ENCODE measurements around the gene TMIGD2. TPM values are rescaled to one million over a fixed set of nuclear protein-coding genes. Genes with fewer than 3 reads are reported as not detected.
A peak's percentile ranks its signal among the peaks of the same experiment; 100 is the strongest.
"Not testable (repeated sequence)": the region's sequence is repeated elsewhere in the genome, so short reads cannot be mapped to it uniquely, and the experiment has no call there.

TMIGD2 gene
- polyA plus RNA-seq, 4 donors = 1.2 to 6.2 (median 3.2) TPM

DNA sequence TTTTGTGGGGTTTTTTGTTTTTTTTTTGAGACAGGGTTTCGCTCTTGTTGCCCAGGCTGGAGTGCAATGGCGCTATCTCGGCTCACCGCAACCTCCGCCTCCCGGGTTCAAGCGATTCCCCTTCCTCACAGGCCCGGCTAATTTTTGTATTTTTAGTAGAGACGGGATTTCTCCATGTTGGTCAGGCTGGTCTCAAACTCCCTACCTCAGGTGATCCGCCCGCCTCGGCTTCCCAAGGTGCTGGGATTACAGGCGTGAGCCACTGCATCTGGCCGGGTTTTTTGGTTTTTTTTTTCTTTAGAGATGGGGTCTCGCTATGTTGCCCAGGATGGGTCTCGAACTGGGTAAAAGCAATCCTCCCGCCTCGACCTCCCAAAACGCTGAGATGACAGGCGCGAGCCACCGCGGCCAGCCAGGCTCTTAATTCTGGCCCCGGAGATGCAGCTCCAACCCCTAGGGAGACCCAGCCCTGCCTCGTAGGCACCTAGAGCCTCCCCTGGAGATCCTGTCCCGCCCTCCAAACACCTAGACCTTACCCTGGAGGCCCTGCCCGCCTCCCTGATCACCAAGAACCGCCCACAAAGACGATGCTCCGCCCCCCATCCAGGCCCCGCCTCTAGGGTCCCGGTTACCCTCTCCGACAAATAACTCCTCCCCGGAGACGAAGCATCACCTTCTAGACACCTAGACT is 26.9 kb upstream of the TMIGD2 start:
- Histone ChIP-seq H3K27me3 (ENCODE audit: control insufficient read depth in 3 of 3, insufficient read depth in 3 of 3, low read length in 3 of 3) (peaks cover 0 to 16% (median 0%) of the 10 kb centered on the region in 3 donors), H3K27ac (ENCODE audit: low read depth in 1 of 3, low read length in 2 of 3) (peak overlapping the region in 2 of 3 donors; percentile 59 to 65), H3K36me3 (ENCODE audit: control insufficient read depth in 3 of 3, insufficient read depth in 2 of 3, low read depth in 1 of 3, low read length in 3 of 3) (peaks cover 0 to 44% (median 5%) of the 10 kb centered on the region in 3 donors), H3K4me3 (ENCODE audit: low read depth in 1 of 3, low read length in 3 of 3) (peak overlapping the region; percentile 23 to 68 (median 30)), H3K4me1 (ENCODE audit: control insufficient read depth in 3 of 3, insufficient read depth in 2 of 3, low read depth in 1 of 3, low read length in 2 of 3) (peaks cover 2 to 25% (median 3%) of the 10 kb centered on the region in 3 donors)
- 43 to 62% (median 57%) methylated on average over 32 to 35 of the region's 35 CpGs for WGBS, 3 donors
- H3K9me3 ChIP-seq (ENCODE audit: control insufficient read depth in 2 of 2, insufficient read depth in 1 of 2, low read depth in 1 of 2, low read length in 1 of 2); FAIRE-seq: not testable (repeated sequence)
- DNase-seq = peak in 1 of 2 donors; percentile 45

DNA sequence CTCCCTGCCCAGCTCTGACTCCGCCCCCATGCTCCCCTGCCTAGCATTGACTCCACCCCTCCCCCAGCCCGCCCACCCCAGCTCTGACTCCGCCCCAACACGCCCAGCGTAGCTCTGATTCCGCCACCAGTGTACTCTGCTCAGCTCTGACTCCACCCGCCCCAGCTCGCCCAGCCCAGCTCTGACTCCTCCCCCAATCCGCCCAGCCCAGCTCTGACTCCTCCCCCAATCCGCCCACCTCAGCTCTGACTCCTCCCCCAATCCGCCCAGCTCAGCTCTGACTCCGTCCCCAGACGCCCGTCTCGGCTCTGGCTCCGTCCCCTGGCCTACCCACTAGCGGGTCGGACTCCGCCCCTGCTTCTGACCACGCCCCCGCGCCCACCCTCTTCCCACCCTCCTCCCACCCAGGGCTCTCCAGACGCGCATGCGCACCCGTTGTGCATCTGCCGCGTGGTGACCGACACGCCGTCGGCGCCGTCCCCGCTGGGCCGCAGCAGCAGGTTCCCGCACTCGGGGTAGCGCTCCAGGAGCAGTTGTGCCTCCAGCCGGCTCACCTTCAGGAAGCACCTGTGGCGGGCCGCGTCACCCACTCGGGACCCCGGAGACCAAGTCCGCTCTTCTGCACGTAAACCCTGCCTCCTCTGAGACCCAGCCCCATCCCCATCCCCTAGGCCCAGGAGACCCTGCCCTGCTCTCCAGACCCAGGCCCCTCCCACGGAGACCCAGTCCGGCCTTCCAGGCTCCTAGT is 26.2 kb upstream of the TMIGD2 start:
- Histone ChIP-seq H3K9me3 (ENCODE audit: control insufficient read depth in 2 of 2, insufficient read depth in 1 of 2, low read depth in 1 of 2, low read length in 1 of 2) (peaks cover 0 to 3% of the 10 kb centered on the region in 2 donors), H3K27me3 (ENCODE audit: control insufficient read depth in 3 of 3, insufficient read depth in 3 of 3, low read length in 3 of 3) (peaks cover 0 to 16% (median 0%) of the 10 kb centered on the region in 3 donors), H3K27ac (ENCODE audit: low read depth in 1 of 3, low read length in 2 of 3) (peak overlapping the region in 2 of 3 donors; percentile 59 to 65), H3K4me1 (ENCODE audit: control insufficient read depth in 3 of 3, insufficient read depth in 2 of 3, low read depth in 1 of 3, low read length in 2 of 3) (peaks cover 2 to 25% (median 3%) of the 10 kb centered on the region in 3 donors), H3K4me3 (ENCODE audit: low read depth in 1 of 3, low read length in 3 of 3) (peak overlapping the region; percentile 23 to 68 (median 37)), H3K36me3 (ENCODE audit: control insufficient read depth in 3 of 3, insufficient read depth in 2 of 3, low read depth in 1 of 3, low read length in 3 of 3) (peaks cover 0 to 44% (median 5%) of the 10 kb centered on the region in 3 donors)
- FAIRE-seq (no peak), DNase-seq (peak; percentile 82 to 93)
- WGBS, 3 donors = 1 to 10% (median 7%) methylated on average over 37 to 49 of the region's 49 CpGs

DNA sequence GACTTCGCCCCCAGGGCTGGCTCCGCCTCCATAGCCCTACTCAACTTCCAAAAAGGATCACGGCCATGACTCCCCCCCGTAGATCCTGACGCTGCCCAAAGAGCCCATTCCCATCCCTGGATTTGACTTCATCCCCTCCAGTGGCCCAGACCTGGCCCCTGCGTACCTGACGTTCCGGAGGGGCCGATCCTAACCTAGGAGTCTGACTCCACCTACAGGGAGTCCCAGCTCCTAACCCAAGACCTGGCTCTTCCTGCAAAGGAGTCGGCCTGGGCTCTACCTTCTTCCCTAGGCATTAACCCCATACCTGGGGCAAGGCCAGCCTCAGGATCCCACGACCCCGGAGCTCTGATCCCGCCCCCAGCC is 25.7 kb upstream of the TMIGD2 start:
- no peak for DNase-seq
- 15 to 33% (median 15%) methylated on average over 13 of the region's 13 CpGs for WGBS, 3 donors
- H3K4me3 ChIP-seq (ENCODE audit: low read depth in 1 of 3, low read length in 3 of 3) = peak overlapping the region in 2 of 3 donors; percentile 28 to 37

DNA sequence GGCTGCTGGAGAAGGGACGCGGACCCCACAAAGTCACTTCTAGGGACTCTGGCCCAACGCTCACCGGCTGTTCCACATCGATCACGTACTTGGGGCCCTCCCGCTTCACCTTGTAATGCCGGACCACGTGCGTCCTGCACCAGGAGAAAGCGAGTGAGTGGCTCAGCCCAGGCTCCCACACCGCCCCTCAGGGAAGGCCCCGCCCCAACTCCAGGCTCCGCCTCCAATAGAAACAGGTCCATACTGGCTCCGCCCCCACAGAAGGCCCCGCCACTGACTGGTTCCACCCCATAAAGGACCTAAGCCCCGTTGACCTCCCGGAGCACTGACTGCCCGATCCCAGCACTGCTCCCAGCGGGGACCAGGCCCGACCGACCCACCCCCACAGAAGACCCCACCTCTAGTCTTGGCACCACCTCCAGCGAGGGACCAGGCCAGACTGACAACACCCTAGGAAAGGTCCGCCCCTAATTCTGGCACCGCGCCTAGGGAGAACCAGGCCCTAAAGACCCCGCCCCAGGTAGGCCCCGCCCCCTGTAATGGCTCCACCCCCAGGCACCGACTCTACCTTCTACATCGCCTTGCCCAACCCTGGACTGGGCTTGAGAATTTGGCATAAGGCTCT is 25.2 kb upstream of the TMIGD2 start:
- DNase-seq (peak in 1 of 2 donors; percentile 90), FAIRE-seq (no peak)
- H3K36me3 ChIP-seq (ENCODE audit: control insufficient read depth in 3 of 3, insufficient read depth in 2 of 3, low read depth in 1 of 3, low read length in 3 of 3) = peaks cover 0 to 37% (median 5%) of the 10 kb centered on the region in 3 donors
- H3K27me3 ChIP-seq (ENCODE audit: control insufficient read depth in 3 of 3, insufficient read depth in 3 of 3, low read length in 3 of 3) = peaks cover 0 to 16% (median 0%) of the 10 kb centered on the region in 3 donors
- peak overlapping the region in 2 of 3 donors; percentile 28 to 37 for H3K4me3 ChIP-seq (ENCODE audit: low read depth in 1 of 3, low read length in 3 of 3)
- peaks cover 0 to 8% of the 10 kb centered on the region in 2 donors for H3K9me3 ChIP-seq (ENCODE audit: control insufficient read depth in 2 of 2, insufficient read depth in 1 of 2, low read depth in 1 of 2, low read length in 1 of 2)
- peak overlapping the region in 1 of 3 donors; percentile 32 for H3K27ac ChIP-seq (ENCODE audit: low read depth in 1 of 3, low read length in 2 of 3)
- peaks cover 2 to 25% (median 3%) of the 10 kb centered on the region in 3 donors for H3K4me1 ChIP-seq (ENCODE audit: control insufficient read depth in 3 of 3, insufficient read depth in 2 of 3, low read depth in 1 of 3, low read length in 2 of 3)
- WGBS, 3 donors = 17 to 72% (median 39%) methylated on average over 27 to 30 of the region's 30 CpGs

More for the DNA sequence above, 25.7 kb upstream of the TMIGD2 start:
- Histone ChIP-seq H3K36me3 (ENCODE audit: control insufficient read depth in 3 of 3, insufficient read depth in 2 of 3, low read depth in 1 of 3, low read length in 3 of 3) (peaks cover 0 to 42% (median 5%) of the 10 kb centered on the region in 3 donors), H3K4me1 (ENCODE audit: control insufficient read depth in 3 of 3, insufficient read depth in 2 of 3, low read depth in 1 of 3, low read length in 2 of 3) (peaks cover 2 to 25% (median 3%) of the 10 kb centered on the region in 3 donors), H3K9me3 (ENCODE audit: control insufficient read depth in 2 of 2, insufficient read depth in 1 of 2, low read depth in 1 of 2, low read length in 1 of 2) (peaks cover 0 to 3% of the 10 kb centered on the region in 2 donors), H3K27ac (ENCODE audit: low read depth in 1 of 3, low read length in 2 of 3) (peak overlapping the region in 2 of 3 donors; percentile 30 to 32), H3K27me3 (ENCODE audit: control insufficient read depth in 3 of 3, insufficient read depth in 3 of 3, low read length in 3 of 3) (peaks cover 0 to 16% (median 0%) of the 10 kb centered on the region in 3 donors)
- no peak for FAIRE-seq

DNA sequence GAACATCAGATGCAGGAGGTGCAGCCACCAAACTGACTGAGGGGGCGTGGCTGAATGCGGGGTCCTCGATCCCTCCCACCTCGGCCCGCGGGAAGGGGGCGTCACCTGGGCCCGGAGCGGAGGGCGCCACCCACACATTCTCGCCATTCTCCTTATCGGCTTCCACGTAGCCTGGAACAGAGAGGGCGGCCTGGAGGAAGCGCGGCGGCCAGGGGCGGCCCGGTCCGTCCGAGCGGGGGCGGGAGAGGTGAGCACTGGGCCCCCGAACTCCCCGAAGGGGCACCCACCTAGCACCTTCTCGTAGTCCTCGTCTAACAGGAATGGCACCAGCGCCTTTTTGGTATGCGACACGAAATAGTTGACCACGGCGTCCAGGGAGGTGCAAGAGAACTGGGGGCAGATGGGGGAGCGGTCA is 24.7 kb upstream of the TMIGD2 start:
- FAIRE-seq (no peak), DNase-seq (no peak)
- 31 to 75% (median 66%) methylated on average over 33 of the region's 33 CpGs for WGBS, 3 donors

DNA sequence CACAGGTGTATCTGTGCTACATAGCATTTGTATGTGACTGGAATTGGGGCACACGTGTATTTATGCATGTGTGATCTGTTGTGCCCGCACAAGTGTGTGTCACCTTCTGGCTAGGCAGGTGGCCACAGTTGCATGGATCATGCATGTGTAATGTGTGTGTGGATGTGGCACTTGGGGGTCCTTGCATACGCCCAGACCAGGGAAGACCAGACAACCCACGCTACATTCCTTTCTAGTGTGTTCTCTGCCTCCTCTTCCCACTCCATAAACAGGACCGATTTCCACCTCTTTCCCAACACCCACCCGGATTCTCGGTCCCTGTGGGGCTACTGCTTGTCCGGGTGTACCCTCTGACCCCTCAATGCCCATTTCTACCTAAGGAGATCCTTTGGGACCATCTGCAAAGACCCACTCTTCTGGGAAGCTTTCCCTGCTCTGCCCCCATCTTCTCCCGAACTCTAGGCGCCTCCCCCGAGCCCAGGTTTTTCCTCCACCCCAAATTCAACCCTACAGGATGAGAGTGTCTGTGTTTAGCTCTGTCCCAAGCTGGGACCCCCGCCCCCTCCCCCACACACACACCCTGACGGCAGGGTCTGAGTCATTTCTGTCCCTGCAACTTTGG is 24.1 kb upstream of the TMIGD2 start:
- Histone ChIP-seq H3K9me3 (ENCODE audit: control insufficient read depth in 2 of 2, insufficient read depth in 1 of 2, low read depth in 1 of 2, low read length in 1 of 2) (peaks cover 0 to 18% of the 10 kb centered on the region in 2 donors), H3K36me3 (ENCODE audit: control insufficient read depth in 3 of 3, insufficient read depth in 2 of 3, low read depth in 1 of 3, low read length in 3 of 3) (peaks cover 0 to 36% (median 5%) of the 10 kb centered on the region in 3 donors), H3K4me1 (ENCODE audit: control insufficient read depth in 3 of 3, insufficient read depth in 2 of 3, low read depth in 1 of 3, low read length in 2 of 3) (peaks cover 2 to 25% (median 3%) of the 10 kb centered on the region in 3 donors), H3K27me3 (ENCODE audit: control insufficient read depth in 3 of 3, insufficient read depth in 3 of 3, low read length in 3 of 3) (peaks cover 0 to 16% (median 0%) of the 10 kb centered on the region in 3 donors), H3K27ac (ENCODE audit: low read depth in 1 of 3, low read length in 2 of 3) (no peak overlapping the region), H3K4me3 (ENCODE audit: low read depth in 1 of 3, low read length in 3 of 3) (no peak overlapping the region)
- no peak for DNase-seq
- FAIRE-seq = no peak
- 59 to 79% (median 74%) methylated on average over 12 to 13 of the region's 13 CpGs for WGBS, 3 donors

More for the DNA sequence above, 24.7 kb upstream of the TMIGD2 start:
- Histone ChIP-seq H3K9me3 (ENCODE audit: control insufficient read depth in 2 of 2, insufficient read depth in 1 of 2, low read depth in 1 of 2, low read length in 1 of 2) (peaks cover 0 to 13% of the 10 kb centered on the region in 2 donors), H3K36me3 (ENCODE audit: control insufficient read depth in 3 of 3, insufficient read depth in 2 of 3, low read depth in 1 of 3, low read length in 3 of 3) (peaks cover 0 to 36% (median 5%) of the 10 kb centered on the region in 3 donors), H3K4me3 (ENCODE audit: low read depth in 1 of 3, low read length in 3 of 3) (no peak overlapping the region), H3K27me3 (ENCODE audit: control insufficient read depth in 3 of 3, insufficient read depth in 3 of 3, low read length in 3 of 3) (peaks cover 0 to 16% (median 0%) of the 10 kb centered on the region in 3 donors), H3K4me1 (ENCODE audit: control insufficient read depth in 3 of 3, insufficient read depth in 2 of 3, low read depth in 1 of 3, low read length in 2 of 3) (peaks cover 2 to 25% (median 3%) of the 10 kb centered on the region in 3 donors), H3K27ac (ENCODE audit: low read depth in 1 of 3, low read length in 2 of 3) (no peak overlapping the region)

DNA sequence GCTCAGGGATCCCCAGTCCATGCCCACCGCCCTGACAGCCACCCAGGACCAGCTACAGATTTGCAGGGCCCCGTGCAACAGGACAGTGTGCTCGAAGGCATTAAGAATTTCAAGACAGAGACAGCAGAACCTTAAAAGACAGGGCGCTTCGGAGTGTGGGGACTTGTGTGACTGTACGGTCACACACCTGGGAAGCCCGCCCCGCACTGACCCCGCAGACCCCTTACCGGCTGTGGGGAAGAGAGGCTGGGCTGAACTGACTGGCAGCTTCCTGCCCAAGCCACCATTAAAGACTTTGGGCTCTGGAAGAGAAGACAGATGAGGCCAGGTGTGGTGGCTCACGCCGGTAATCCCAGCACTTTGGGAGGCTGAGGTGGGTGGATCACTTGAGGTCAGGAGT is 22.0 kb upstream of the TMIGD2 start:
- FAIRE-seq = no peak
- WGBS, 3 donors = 82 to 88% (median 87%) methylated on average over 12 of the region's 12 CpGs

More for the DNA sequence above, 22.0 kb upstream of the TMIGD2 start:
- H3K27me3 ChIP-seq (ENCODE audit: control insufficient read depth in 3 of 3, insufficient read depth in 3 of 3, low read length in 3 of 3) = peaks cover 0 to 16% (median 0%) of the 10 kb centered on the region in 3 donors
- H3K9me3 ChIP-seq (ENCODE audit: control insufficient read depth in 2 of 2, insufficient read depth in 1 of 2, low read depth in 1 of 2, low read length in 1 of 2) = peaks cover 0 to 32% of the 10 kb centered on the region in 2 donors
- no peak overlapping the region for H3K4me3 ChIP-seq (ENCODE audit: low read depth in 1 of 3, low read length in 3 of 3)
- H3K36me3 ChIP-seq (ENCODE audit: control insufficient read depth in 3 of 3, insufficient read depth in 2 of 3, low read depth in 1 of 3, low read length in 3 of 3) = peaks cover 0 to 19% (median 3%) of the 10 kb centered on the region in 3 donors
- no peak overlapping the region for H3K27ac ChIP-seq (ENCODE audit: low read depth in 1 of 3, low read length in 2 of 3)
- H3K4me1 ChIP-seq (ENCODE audit: control insufficient read depth in 3 of 3, insufficient read depth in 2 of 3, low read depth in 1 of 3, low read length in 2 of 3) = peaks cover 2 to 22% (median 3%) of the 10 kb centered on the region in 3 donors
- no peak for DNase-seq
